ENCODE data around the gene C19orf53. TPM values are rescaled to one million over a fixed set of nuclear protein-coding genes. Genes with fewer than 3 reads are reported as not detected.
"Not testable (repeated sequence)": the region's sequence is repeated elsewhere in the genome, so short reads cannot be mapped to it uniquely, and the experiment has no call there.

Gene C19orf53
- total RNA-seq, 2 donors from 2014 or later: 48.5 to 82.6 TPM

DNA sequence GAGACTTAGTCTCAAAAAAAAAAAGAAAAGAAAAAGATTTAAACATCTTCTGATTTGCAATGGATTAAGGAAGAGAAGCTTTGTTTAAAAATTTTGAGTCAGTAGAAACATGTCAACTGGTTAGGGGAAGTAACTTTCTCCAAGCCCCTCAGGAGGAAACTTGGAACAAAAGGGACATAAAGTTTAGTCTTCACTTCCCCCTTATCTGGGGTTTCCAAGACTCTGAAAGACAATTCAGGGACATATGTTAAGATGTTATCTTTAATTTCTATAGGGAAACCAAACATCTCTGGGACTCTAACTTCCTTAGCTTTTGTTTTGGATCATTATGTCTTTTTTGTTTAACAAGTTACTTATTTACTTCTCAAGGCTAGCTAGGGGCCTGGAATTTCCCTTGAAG is 30.1 kb upstream of the C19orf53 start:
- Histone ChIP-seq H3K9me3 (no peaks in the 10 kb centered on the region), H3K27ac (no peak overlapping the region), H3K4me3 (no peak overlapping the region), H3K4me1 (peaks cover 10% of the 10 kb centered on the region), H3K9ac (ENCODE audit: low read depth in 2 of 2, low read length in 2 of 2) (no peak overlapping the region), H3K36me3 (no peaks in the 10 kb centered on the region), H3K27me3 (no peaks in the 10 kb centered on the region)
- no peak for DNase-seq
- intact Hi-C loops (cut with DNase I): no loop called here
- TF ChIP-seq, protein P1, sequence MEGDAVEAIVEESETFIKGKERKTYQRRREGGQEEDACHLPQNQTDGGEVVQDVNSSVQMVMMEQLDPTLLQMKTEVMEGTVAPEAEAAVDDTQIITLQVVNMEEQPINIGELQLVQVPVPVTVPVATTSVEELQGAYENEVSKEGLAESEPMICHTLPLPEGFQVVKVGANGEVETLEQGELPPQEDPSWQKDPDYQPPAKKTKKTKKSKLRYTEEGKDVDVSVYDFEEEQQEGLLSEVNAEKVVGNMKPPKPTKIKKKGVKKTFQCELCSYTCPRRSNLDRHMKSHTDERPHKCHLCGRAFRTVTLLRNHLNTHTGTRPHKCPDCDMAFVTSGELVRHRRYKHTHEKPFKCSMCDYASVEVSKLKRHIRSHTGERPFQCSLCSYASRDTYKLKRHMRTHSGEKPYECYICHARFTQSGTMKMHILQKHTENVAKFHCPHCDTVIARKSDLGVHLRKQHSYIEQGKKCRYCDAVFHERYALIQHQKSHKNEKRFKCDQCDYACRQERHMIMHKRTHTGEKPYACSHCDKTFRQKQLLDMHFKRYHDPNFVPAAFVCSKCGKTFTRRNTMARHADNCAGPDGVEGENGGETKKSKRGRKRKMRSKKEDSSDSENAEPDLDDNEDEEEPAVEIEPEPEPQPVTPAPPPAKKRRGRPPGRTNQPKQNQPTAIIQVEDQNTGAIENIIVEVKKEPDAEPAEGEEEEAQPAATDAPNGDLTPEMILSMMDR (IDR thresholded peaks at IDR 0.05): no peak

DNA sequence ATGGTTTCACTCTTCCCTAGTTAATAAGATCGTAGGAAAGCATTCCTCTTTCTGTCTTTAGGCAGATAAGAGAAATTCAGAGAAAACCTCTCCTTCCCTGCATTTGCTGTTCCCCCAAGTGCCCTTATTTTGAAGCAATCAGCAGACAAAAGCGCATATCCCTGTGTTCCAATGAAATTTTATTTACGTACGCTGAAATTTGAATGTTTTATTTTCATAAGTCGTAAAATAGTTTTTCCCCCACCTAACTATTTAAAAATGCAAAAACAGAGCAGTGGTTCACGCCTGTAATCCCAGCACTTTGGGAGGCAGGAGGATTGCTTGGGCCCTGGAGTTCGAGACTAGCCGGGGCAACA is 27.2 kb upstream of the C19orf53 start:
- peak overlapping the region; percentile 69 for H3K4me3 ChIP-seq
- intact Hi-C loops (cut with DNase I): no loop called here
- no peaks in the 10 kb centered on the region for H3K36me3 ChIP-seq
- H3K9ac ChIP-seq (ENCODE audit: low read depth in 2 of 2, low read length in 2 of 2): peak overlapping the region in 1 of 2 donors; percentile 99
- no peak for DNase-seq
- H3K9me3 ChIP-seq: no peaks in the 10 kb centered on the region
- TF ChIP-seq, protein P1 (IDR thresholded peaks at IDR 0.05): no peak
- peaks cover 7% of the 10 kb centered on the region for H3K4me1 ChIP-seq
- no peak overlapping the region for H3K27ac ChIP-seq
- no peaks in the 10 kb centered on the region for H3K27me3 ChIP-seq

- intact Hi-C loops (cut with DNase I): no loop called here
- Histone ChIP-seq H3K27ac (peak overlapping the region; percentile 76), H3K4me3 (peak overlapping the region; percentile 69), H3K27me3 (no peaks in the 10 kb centered on the region), H3K36me3 (no peaks in the 10 kb centered on the region), H3K4me1 (peaks cover 7% of the 10 kb centered on the region), H3K9me3 (no peaks in the 10 kb centered on the region), H3K9ac (ENCODE audit: low read depth in 2 of 2, low read length in 2 of 2) (peak overlapping the region; percentile 91 to 99)
- TF ChIP-seq, protein P1 (IDR thresholded peaks at IDR 0.05): no peak
- DNase-seq: peak; percentile 50
Measured at GRCh38 chr19:13748169-13748828, 26.0 kb upstream of the C19orf53 start.

- peaks cover 7% of the 10 kb centered on the region for H3K4me1 ChIP-seq
- intact Hi-C loops (cut with DNase I): no loop called here
- peaks cover 13% of the 10 kb centered on the region for H3K36me3 ChIP-seq
- H3K27ac ChIP-seq: no peak overlapping the region
- no peaks in the 10 kb centered on the region for H3K27me3 ChIP-seq
- H3K9me3 ChIP-seq: no peaks in the 10 kb centered on the region
- no peak overlapping the region for H3K9ac ChIP-seq (ENCODE audit: low read depth in 2 of 2, low read length in 2 of 2)
- TF ChIP-seq, protein P1 (IDR thresholded peaks at IDR 0.05): no peak
- H3K4me3 ChIP-seq: no peak overlapping the region
- DNase-seq: no peak
Measured at GRCh38 chr19:13751436-13751835, 22.8 kb upstream of the C19orf53 start.

- H3K4me3 ChIP-seq; H3K4me1 ChIP-seq; H3K9ac ChIP-seq (ENCODE audit: low read depth in 2 of 2, low read length in 2 of 2); DNase-seq; H3K9me3 ChIP-seq; H3K27me3 ChIP-seq; H3K27ac ChIP-seq; intact Hi-C loops (cut with DNase I): not testable (repeated sequence)
- peaks cover 13% of the 10 kb centered on the region for H3K36me3 ChIP-seq
Measured at GRCh38 chr19:13753622-13754021, 20.6 kb upstream of the C19orf53 start.

- TF ChIP-seq, protein P1 (IDR thresholded peaks at IDR 0.05): no peak
- no peaks in the 10 kb centered on the region for H3K27me3 ChIP-seq
- H3K4me3 ChIP-seq: no peak overlapping the region
- peaks cover 23% of the 10 kb centered on the region for H3K36me3 ChIP-seq
- no peak for DNase-seq
- no peak overlapping the region for H3K27ac ChIP-seq
- intact Hi-C loops (cut with DNase I): no loop called here
- no peak overlapping the region for H3K9ac ChIP-seq (ENCODE audit: low read depth in 2 of 2, low read length in 2 of 2)
- H3K9me3 ChIP-seq: no peaks in the 10 kb centered on the region
- H3K4me1 ChIP-seq: no peaks in the 10 kb centered on the region
Measured at GRCh38 chr19:13756210-13756609, 18.0 kb upstream of the C19orf53 start.

All from colonic mucosa (tissue), 4 donors.